GM19438 (cell line): ENCODE measurements around the gene TAF4B.
A peak's percentile ranks its signal among the peaks of the same experiment; 100 is the strongest.
"Not testable (repeated sequence)": the region's sequence is repeated elsewhere in the genome, so short reads cannot be mapped to it uniquely, and the experiment has no call there.

Experiments used
- ATAC-seq: cut with Tn5 transposase; IDR thresholded peaks from one replicate; pipeline ENCODE4 v1.9.1; 2021; ENCODE audit warnings: low read depth; ENCODE audit not compliant: unreplicated experiment

TAF4B gene

DNA sequence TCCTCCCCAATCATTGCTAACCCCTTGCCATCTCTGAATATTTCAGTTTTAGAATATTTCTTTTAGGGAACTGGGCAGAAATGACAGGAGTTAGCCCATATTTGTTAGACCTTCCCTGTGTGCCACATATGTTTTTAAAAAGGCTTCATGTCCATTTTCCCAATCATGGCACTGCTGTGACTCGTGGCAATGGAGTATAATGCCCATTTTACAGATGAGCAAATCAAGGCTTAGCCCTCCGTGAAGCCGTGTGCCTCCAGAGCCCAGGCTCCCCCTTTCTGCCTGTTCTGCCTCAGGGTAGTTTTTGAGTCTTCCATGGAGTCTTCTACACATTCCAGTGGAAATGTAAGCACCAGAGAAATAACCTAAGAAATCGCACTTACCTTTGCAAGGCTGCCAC, 192.0 kb downstream of the TAF4B start:
- no peak for ATAC-seq

DNA sequence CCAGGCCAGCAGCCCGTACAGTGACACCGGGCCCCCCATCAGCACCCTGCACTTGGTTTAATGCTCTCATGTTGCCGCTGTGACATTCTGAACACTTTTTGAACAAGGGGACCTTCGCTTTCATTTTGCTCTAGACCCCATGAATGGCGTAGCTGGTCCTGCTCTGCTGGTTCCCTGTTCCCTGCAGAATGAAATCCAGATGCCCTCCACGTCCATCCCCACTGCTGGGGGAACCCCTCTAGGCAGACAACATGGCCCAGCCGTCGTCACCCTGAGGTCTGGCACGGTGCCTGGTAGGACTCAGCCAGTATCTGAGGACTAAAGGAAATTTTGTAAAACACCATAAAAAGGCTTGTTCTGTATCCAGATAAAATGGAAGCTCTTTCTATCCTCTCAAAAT, 193.5 kb downstream of the TAF4B start:
- no peak for ATAC-seq

DNA sequence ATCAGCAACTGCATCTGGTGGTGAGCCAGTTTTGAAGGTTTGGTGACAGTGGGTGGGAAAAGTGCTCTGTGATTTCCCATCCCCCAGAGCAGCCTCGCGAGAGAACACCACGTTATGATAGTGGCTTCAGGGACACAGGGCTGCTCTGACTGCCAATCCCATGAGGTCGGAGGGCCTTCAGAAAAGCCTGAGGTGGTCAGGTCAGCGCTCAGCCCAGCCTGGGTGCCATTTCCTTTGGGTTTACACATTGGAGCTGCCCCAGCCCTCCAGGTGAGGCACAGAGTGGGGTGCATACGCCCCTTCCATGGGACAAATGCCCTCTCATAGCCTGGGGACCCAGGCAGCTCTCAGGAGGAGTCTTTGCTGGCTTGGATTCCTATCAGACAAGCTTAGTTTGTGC, 195.3 kb downstream of the TAF4B start:
- no peak for ATAC-seq

DNA sequence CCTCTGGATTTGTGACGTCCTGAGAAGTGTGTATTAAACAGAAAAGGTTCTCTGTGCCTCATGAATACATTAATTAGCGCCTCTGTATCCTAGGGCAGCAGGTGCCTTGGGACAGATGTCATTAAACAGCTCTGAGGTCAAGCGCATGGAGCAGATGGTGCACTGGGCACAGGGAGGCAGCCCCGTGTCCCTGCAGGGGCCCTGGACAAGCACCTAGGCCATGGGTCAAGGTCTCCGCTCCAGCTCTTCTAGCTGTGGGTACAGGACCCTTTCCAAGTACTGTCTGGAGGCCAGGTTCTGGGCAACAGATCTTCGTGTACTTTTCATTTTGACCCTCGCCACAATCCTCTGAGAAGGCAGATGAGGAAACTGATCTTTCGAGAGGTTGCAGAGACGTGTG, 195.7 kb downstream of the TAF4B start:
- ATAC-seq: no peak

DNA sequence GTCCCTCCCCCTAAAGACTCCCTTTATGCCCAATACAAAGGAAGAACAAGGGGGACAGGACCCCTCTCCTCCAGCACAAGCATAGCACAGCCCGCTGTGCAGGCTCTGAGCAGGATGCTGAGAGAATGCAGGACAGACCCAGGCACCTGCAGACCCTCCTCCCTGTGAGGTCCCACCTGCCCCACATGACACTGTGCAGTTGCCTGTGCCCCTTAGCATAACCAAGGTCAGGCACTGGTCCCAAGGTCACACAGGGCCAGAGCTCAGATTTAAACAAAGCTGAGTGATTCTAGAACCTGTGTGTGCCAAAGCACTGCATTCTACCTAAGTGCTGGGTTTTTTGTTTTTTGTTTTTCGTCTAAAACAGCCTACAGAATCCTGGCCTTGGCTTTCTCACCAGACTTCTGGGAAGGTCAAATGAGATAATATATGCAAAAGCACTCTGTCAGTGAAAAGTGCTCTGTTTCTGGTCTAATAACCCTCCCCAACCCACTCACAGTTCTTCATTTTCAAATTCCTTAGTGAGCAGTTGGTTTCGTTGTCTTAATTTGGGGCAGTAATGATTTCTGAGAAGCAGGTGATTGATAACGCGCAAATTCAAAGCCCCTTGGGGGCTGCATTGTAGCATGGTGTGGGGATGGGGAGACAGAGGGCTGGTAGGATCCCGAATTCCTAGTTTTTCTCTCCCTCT, 196.4 kb downstream of the TAF4B start:
- ATAC-seq: peak; percentile 69

DNA sequence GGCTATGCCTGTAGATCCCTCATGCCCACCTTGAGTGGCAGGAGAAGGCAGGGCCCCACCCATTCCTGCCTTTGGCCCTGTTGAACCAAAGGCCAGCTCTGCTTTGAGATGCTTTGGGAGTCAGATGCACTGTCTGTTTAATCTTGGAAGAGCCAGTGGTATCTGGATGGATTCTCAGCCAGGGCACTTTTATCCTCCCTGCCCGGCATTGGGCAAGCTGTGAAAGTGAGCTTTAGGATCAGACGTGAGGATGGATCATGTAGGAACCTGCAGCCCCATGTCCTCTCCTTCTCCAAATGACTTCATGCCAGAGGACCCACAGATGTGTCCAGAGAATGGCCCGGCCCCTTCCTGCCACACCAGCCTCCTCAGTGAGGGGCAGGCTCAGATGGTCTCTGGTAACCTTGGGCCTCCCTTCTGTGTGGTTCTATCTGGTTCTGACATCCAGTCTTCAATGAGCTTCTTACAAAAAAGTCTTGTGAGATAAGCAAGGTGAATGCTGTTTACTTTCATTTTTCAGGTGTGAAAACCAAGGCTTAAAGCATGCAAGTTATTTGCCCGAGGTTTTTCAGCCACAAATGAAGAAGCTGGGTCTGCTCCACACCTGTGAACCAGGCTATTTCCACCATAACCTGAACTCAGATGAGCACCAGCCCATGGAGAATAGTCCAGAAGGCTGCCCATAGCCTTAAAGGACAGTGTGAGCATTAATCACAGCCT, 198.3 kb downstream of the TAF4B start:
- ATAC-seq: no peak

DNA sequence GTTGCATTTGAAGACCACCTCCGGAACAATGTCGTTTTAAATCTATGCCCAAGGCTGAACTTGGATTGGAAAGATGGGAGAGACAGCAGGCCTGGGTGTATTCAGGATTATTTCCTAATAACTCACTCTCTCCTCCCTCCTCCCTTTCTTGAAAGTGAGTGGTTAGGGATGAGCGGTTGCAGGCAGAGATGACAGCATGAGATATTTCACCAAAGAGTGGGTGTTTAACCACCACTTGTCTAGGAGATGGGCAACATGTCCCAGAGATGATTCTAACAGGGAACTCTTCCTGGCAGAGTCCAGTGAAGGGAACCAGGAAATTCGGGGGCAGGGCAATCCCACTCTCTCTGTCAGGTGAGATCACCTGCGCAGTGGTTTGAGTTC, 198.9 kb downstream of the TAF4B start:
- ATAC-seq: no peak

DNA sequence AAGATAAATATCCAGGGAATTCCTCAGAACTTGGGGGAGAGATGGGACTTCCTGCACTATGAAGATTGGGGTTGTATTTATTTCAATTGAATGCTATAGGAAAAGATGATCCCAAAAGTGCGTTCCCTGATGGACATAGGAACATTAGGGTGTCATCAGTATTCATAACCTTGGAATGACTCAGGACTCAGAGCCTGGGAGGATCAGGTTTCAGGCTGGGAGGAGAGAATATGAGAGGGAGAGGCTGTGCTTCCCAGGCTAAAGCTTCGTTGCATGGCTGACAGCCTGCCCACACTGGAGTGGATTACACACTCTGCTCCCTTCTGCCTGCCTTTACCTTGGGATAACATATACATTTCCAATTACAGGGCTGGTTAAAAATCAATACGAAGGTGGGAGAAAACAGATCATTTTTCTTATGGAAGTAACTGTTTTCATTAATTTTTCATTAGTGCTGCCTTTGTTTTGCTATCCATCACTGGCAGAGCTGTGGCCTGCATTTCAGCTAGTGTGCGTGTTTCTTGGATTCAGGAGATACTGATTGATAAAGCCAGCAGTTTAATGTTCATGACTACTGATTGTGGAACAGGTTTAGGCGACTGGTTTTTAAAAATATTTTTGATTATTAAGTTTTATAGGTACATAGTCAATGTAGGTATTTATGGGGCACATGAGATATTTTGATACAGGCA, 203.4 kb downstream of the TAF4B start:
- no peak for ATAC-seq

DNA sequence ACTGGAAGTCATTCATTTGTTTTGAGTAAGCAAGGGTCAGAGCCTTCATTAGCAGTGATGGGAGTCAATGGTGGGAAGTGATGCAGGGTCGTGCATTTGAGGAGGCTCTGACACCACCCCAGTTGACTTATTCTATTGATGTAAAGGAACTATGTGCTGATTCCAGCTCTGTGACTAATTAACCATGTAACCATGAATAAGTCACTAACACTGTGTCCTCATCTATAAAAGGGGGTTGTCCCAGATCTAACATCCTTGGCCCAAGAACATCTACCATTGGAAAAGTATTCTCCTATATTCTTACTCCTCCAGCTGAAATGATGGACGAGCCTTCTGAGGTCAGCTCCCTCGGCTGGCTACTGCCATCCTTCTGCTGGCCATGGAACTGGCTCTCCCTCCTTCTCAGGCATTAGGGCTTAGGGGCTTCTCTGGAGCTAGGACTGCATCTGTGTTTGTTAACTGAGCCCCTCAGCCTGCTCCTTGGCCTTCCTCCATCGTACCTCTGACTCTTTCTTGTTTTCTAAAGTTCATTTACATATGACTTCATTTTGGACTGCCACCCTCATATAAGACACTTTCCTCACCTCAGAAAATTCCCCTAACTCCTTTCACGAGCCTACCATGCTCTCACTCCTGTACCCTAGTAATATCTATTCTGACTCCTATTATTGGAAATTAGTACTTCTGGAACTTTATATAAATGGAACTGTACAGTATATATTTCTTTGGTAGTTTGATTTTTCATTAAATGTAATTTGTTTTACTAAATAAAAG, 206.6 kb downstream of the TAF4B start:
- ATAC-seq: no peak

DNA sequence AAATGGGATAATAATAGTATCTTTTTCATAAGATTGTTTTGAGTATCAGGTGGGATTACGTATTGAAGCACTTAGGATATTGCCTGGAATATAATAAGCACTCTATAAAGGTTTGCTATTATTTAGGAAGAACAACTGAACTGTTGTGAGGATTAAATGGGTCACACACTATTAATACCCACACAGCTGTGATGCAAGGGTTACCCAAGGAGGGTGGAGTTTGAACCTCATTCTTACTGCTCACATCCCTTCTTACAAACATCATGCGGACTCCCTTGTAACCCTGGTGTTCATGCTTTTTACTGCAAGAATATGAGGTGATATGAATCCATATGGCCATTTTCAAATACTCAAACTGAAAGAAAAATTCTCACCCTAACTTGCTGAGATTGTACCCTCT, 208.6 kb downstream of the TAF4B start:
- no peak for ATAC-seq

DNA sequence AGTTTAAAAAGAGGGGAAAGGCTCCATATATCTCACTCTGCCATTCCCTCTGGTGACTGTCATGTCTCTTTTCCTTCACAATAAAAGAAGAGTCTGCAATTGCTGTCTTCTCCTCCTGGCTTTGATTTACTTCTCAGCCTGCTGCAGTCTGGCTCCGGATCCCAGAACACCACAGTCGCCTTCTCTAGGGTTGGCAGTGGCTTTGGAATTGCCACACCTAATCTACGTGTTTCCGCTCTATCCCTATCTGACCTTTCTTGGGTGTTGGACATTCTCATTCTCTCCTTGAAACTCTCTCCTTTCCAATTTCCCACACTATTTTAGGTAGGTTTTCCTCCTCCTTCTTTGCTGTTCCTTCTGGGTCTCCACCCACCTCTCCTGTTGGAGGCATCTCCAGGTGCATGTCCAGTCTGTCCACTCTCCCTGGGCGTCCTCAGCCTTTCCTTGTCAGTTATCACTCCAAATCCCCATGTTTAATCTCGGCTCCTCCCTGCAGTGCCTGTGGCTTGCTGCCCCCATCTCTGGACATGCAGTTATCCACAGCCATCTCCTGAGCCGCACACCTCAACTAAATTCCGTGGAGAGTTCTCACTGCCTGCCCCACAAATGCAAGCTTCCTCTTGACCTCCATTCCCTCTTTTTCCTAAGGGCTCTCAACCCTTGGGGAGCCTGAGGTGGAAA, 209.3 kb downstream of the TAF4B start:
- no peak for ATAC-seq

DNA sequence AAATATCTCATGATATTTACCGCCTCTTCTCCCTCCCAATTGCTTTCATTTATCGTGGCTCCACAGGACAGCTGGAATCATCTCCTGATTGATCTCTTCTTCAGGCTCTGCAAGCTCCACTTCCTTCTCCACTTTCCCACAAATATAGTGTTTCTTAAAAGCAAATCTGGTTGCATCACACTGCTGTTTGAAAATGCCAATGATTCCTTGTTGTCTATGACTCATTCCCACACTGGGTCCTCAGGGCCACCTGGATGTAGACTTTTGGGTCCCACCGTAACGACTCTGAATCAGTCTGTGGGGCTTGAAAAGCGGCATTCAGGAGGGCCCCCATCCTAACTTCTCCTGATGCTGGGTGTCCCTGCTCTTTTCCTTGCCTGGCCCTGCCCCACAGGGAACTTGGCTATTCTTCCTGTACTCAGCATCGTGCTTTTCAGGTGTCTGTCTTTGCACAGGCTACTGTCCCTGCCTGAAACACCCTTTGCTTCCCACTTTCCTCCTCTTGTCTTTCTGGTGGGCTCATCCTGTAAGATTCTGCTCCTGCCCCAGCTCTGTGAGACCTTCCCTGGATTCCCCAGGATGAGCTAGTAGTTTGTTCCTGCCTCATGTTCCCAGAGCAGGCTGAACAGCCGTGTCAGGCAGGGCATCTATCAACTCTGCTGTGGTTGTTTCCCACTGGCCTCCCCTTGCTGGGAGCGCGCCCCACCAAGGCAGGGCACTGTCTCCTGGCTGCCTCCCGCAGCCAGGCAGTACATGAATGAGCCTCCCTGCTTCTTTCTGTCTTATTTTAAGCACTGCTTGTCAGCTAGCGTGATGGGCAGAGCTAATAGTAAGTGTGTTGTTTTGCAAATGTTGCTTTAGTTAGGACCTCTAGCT, 210.2 kb downstream of the TAF4B start:
- ATAC-seq: no peak

DNA sequence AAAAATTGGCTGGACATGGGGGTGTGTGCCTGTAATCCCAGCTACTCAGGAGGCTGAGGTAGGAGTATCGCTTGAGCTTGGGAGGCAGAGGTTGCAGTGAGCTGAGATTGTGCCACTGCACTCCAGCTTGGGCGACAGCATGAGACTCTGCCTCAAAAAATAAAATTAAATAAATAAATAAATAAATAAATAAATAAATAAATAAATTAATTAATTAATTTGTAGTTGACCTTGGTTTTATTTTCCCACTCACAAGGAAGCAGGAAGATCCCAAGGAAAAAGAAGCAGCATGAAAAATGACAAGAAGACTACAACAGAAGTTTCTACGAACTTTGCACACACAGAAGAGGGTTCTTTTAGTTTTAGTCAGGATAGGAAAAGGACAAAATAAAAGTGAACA, 211.4 kb downstream of the TAF4B start:
- ATAC-seq: not testable (repeated sequence)

DNA sequence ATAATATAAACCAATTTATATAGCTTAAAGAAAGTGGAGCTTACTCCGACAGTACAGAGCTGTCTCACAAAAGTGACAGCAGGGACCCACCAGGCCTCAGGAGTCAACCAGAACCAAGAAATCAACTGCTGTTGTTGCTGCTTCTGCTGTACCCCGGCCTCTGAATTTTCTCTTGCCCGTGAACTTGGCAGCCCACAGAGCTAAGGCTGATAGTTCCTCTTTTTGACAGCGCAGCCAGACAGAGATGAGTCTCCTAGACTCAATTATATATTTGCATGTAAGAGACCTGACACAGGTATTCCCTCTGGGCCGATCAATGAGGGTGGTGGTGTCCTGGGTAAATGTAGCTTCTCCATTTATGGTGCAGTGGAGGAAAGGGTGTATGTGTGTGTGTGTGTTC, 212.7 kb downstream of the TAF4B start:
- peak; percentile 93 for ATAC-seq

DNA sequence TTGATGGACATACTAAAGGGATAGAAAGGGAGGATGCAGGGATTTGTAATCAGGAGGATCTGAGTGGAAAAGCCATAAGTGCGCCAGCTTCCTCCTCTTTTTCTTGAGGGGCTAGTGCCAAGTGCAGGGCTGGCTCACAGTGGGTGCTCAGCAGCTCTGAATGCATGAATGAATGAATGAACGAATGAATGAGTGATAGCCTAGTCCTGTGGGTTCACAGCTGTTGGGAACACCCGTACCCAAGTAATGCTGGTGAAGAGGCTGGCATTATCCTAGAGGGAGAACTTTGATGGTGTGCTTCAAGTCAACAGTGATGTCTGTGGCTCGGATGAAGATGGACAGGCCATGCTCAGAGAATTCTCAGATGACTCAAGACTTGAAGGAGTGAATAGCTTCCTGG, 213.3 kb downstream of the TAF4B start:
- ATAC-seq: no peak

DNA sequence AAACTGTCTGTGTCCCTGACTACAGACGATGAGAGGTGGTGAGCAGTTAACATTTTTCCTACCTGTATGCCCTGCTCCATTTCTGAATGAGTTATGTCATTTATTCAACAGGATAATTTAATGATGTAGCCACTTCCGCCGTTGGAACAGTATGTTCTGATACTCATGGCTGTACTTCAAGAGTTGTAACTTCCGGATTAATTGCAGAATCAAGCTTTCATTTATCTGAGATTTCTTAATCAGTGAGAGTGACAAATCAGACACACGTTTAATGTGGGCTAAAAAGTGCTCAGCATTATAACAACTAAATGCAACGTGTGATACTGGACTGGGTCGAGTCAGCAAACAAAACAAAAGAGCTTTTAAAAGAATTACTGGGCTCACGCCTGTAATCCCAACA, 214.4 kb downstream of the TAF4B start:
- no peak for ATAC-seq
